CD4-positive, CD25-positive, alpha-beta regulatory T cell (primary cell): ENCODE data around the gene TP53TG3D. TPM values are rescaled to one million over a fixed set of nuclear protein-coding genes. Genes with fewer than 3 reads are reported as not detected.
"Not testable (repeated sequence)": the region's sequence is repeated elsewhere in the genome, so short reads cannot be mapped to it uniquely, and the experiment has no call there.

ENCODE experiments used
- ATAC-seq, 2 donors: fragments of 150-1000 bp; cut with Tn5 transposase; one replicate each; pipeline ENCODE4 v1.10.0; 2021; ENCODE audit warnings: low read depth in 2 of 2, moderate number of reproducible peaks in 2 of 2, moderate library complexity in 1 of 2
- DNase-seq, 3 donors: peaks; one replicate each; pipeline versions ENCODE4 v3.0.0 to v3.0.0-alpha.2; 2012 to 2022; ENCODE audit warnings: mixed read lengths in 1 of 3
- H3K27ac ChIP-seq: one replicate; pipeline ENCODE4 v1.7.0; 2013; ENCODE audit warnings: mild to moderate bottlenecking, low read length; ENCODE audit not compliant: insufficient read depth, poor library complexity, severe bottlenecking
- H3K27me3 ChIP-seq: one replicate; pipeline ENCODE4 v1.7.0; 2013; ENCODE audit warnings: low read length; ENCODE audit not compliant: control insufficient read depth, insufficient read depth
- H3K36me3 ChIP-seq: one replicate; pipeline ENCODE4 v1.7.0; 2013; ENCODE audit warnings: mild to moderate bottlenecking, low read length, moderate library complexity; ENCODE audit not compliant: control insufficient read depth, insufficient read depth
- H3K4me1 ChIP-seq: 2 replicates; pipeline ENCODE4 v1.7.0; 2013; ENCODE audit warnings: mild to moderate bottlenecking, low read length; ENCODE audit not compliant: insufficient read depth, control insufficient read depth, poor library complexity, severe bottlenecking
- H3K4me3 ChIP-seq: one replicate; pipeline ENCODE4 v1.7.0; 2013; ENCODE audit warnings: low read depth, mild to moderate bottlenecking, low read length, moderate library complexity
- H3K9me3 ChIP-seq, 2 experiments: 1 replicate in 1 of 2; 2 replicates in 1 of 2; pipeline ENCODE4 v1.7.0; 2013; ENCODE audit warnings: low read length in 2 of 2, mild to moderate bottlenecking in 1 of 2, moderate library complexity in 1 of 2; ENCODE audit not compliant: control insufficient read depth in 2 of 2
- H3K27ac Mint-ChIP-seq, 3 donors: one replicate each; pipeline ENCODE4 v1.8.0; 2020 to 2022; ENCODE audit warnings: mild to moderate bottlenecking in 3 of 3, mixed read lengths in 3 of 3, moderate library complexity in 2 of 3
- H3K27me3 Mint-ChIP-seq: one replicate; pipeline ENCODE4 v1.8.0; 2022; ENCODE audit warnings: mild to moderate bottlenecking, mixed read lengths
- H3K36me3 Mint-ChIP-seq: one replicate; pipeline ENCODE4 v1.8.0; 2020; ENCODE audit warnings: mixed read lengths
- H3K4me1 Mint-ChIP-seq, 4 donors: one replicate each; pipeline ENCODE4 v1.8.0; 2020 to 2022; ENCODE audit warnings: mixed read lengths in 4 of 4, mild to moderate bottlenecking in 1 of 4
- H3K4me3 Mint-ChIP-seq, 4 donors: one replicate each; pipeline ENCODE4 v1.8.0; 2020 to 2022; ENCODE audit warnings: mild to moderate bottlenecking in 4 of 4, mixed read lengths in 4 of 4, moderate library complexity in 3 of 4
- H3K9me3 Mint-ChIP-seq, 7 donors: one replicate each; pipeline ENCODE4 v1.8.0; 2020 to 2022; ENCODE audit warnings: mixed read lengths in 7 of 7, mild to moderate bottlenecking in 3 of 7, moderate library complexity in 2 of 7
- polyA plus RNA-seq, 4 donors: library from polyadenylated mRNA; unstranded; fragments of 300-500 nt; fragmentation: Illumina TruSeq; gene quantifications; one replicate each; pipeline ENCODE4 v1.2.3, GENCODE V29; 2021
- total RNA-seq: library from RNA; stranded (reverse); gene quantifications from one replicate; pipeline ENCODE4 v1.2.3, GENCODE V29; 2022

TP53TG3D gene
- total RNA-seq, result not detected
- under 1 TPM in 2 of 4 donors, not detected in 2; 0.32 to 0.67 TPM for polyA plus RNA-seq

- not testable (repeated sequence) for ATAC-seq, H3K27ac Mint-ChIP-seq, DNase-seq, H3K36me3 ChIP-seq, H3K9me3 Mint-ChIP-seq, H3K4me1 ChIP-seq, H3K4me1 Mint-ChIP-seq, H3K36me3 Mint-ChIP-seq, H3K4me3 ChIP-seq, H3K27ac ChIP-seq, H3K4me3 Mint-ChIP-seq, H3K27me3 ChIP-seq, H3K27me3 Mint-ChIP-seq, H3K9me3 ChIP-seq
Observed at GRCh38 chr16:32252986-32253385, at the start of gene TP53TG3D. TP53TG3D (plus strand) TSS chr16:32253286; CDS start chr16:32253354, 68 bp downstream.

- not testable (repeated sequence) for H3K27me3 ChIP-seq, H3K27me3 Mint-ChIP-seq, H3K36me3 ChIP-seq, H3K27ac ChIP-seq, H3K4me3 ChIP-seq, H3K4me1 ChIP-seq, H3K27ac Mint-ChIP-seq, H3K9me3 Mint-ChIP-seq, H3K4me3 Mint-ChIP-seq, ATAC-seq, H3K9me3 ChIP-seq, H3K36me3 Mint-ChIP-seq, H3K4me1 Mint-ChIP-seq
- DNase-seq, result peak in 2 of 3 donors; percentile 19 to 26
Observed at GRCh38 chr16:32253507-32253906, 421 bp downstream of the TP53TG3D start.

GRCh38 chr16:32261526-32261925 lies 8.4 kb downstream of the TP53TG3D start:
- not testable (repeated sequence) for ATAC-seq, H3K4me1 Mint-ChIP-seq, H3K36me3 Mint-ChIP-seq, H3K36me3 ChIP-seq, H3K27ac Mint-ChIP-seq, DNase-seq, H3K4me3 Mint-ChIP-seq, H3K9me3 ChIP-seq, H3K27me3 Mint-ChIP-seq, H3K9me3 Mint-ChIP-seq, H3K4me1 ChIP-seq, H3K27ac ChIP-seq, H3K4me3 ChIP-seq, H3K27me3 ChIP-seq

- H3K27me3 Mint-ChIP-seq, H3K27ac ChIP-seq: not testable (repeated sequence)
Observed at GRCh38 chr16:32263552-32263951, 10.5 kb downstream of the TP53TG3D start.

GRCh38 chr16:32281910-32282309 lies 28.8 kb downstream of the TP53TG3D start:
- DNase-seq, H3K4me1 ChIP-seq, H3K9me3 Mint-ChIP-seq, H3K27ac ChIP-seq, H3K4me3 Mint-ChIP-seq, H3K4me1 Mint-ChIP-seq, H3K27me3 ChIP-seq, ATAC-seq, H3K27me3 Mint-ChIP-seq, H3K36me3 Mint-ChIP-seq, H3K36me3 ChIP-seq, H3K9me3 ChIP-seq, H3K4me3 ChIP-seq: not testable (repeated sequence)
- peak overlapping the region in 1 of 3 donors; percentile 69 for H3K27ac Mint-ChIP-seq

More at GRCh38 chr16:32263552-32263951, 10.5 kb downstream of the TP53TG3D start:
- H3K4me3 Mint-ChIP-seq, DNase-seq, H3K9me3 ChIP-seq, H3K4me1 ChIP-seq, H3K9me3 Mint-ChIP-seq, H3K36me3 ChIP-seq, H3K36me3 Mint-ChIP-seq, ATAC-seq, H3K27ac Mint-ChIP-seq, H3K27me3 ChIP-seq, H3K4me3 ChIP-seq, H3K4me1 Mint-ChIP-seq: not testable (repeated sequence)

- H3K4me3 Mint-ChIP-seq, H3K9me3 Mint-ChIP-seq, H3K27me3 ChIP-seq, H3K27ac ChIP-seq, H3K27me3 Mint-ChIP-seq, H3K4me1 ChIP-seq, DNase-seq, H3K36me3 ChIP-seq, H3K36me3 Mint-ChIP-seq, H3K27ac Mint-ChIP-seq, H3K4me3 ChIP-seq, ATAC-seq, H3K4me1 Mint-ChIP-seq, H3K9me3 ChIP-seq: not testable (repeated sequence)
Observed at GRCh38 chr16:32283024-32283423, 29.9 kb downstream of the TP53TG3D start.

- not testable (repeated sequence) for H3K4me3 ChIP-seq, H3K4me3 Mint-ChIP-seq, H3K27me3 Mint-ChIP-seq, H3K4me1 Mint-ChIP-seq, H3K36me3 Mint-ChIP-seq, H3K4me1 ChIP-seq, H3K9me3 Mint-ChIP-seq, H3K27me3 ChIP-seq, DNase-seq, H3K9me3 ChIP-seq, ATAC-seq, H3K27ac Mint-ChIP-seq, H3K36me3 ChIP-seq, H3K27ac ChIP-seq
Observed at GRCh38 chr16:32283917-32284495, 30.9 kb downstream of the TP53TG3D start.

- not testable (repeated sequence) for H3K9me3 ChIP-seq, H3K27ac ChIP-seq, H3K27ac Mint-ChIP-seq, DNase-seq, H3K4me1 ChIP-seq, H3K4me3 ChIP-seq, ATAC-seq, H3K4me3 Mint-ChIP-seq, H3K27me3 Mint-ChIP-seq, H3K36me3 Mint-ChIP-seq, H3K27me3 ChIP-seq, H3K4me1 Mint-ChIP-seq, H3K36me3 ChIP-seq, H3K9me3 Mint-ChIP-seq
Observed at GRCh38 chr16:32284800-32285796, 32.0 kb downstream of the TP53TG3D start.
